Neural progenitor cell (in vitro differentiated cells): ENCODE data around the gene DLG3. TPM values are rescaled to one million over a fixed set of nuclear protein-coding genes. Genes with fewer than 3 reads are reported as not detected.

Experiments used
- DNase-seq: peaks from one replicate; pipeline ENCODE4 v3.0.0-alpha.2; 2016; ENCODE audit warnings: low spot score
- H2AFZ ChIP-seq: fragments of 200-600 bp; sonication (generic); replicated peaks from 2 replicates; pipeline ENCODE4 v1.6.1; 2016; ENCODE audit warnings: antibody characterized with exemption
- H3F3A ChIP-seq: fragments of 200-600 bp; sonication (generic); 2 replicates; pipeline ENCODE4 v1.6.1; 2016; ENCODE audit warnings: antibody characterized with exemption, low read depth
- H3K27ac ChIP-seq: fragments of 200-600 bp; sonication (generic); 2 replicates; pipeline ENCODE4 v1.5.1; 2016; ENCODE audit warnings: mild to moderate bottlenecking
- H3K27me3 ChIP-seq: fragments of 200-600 bp; sonication (generic); 2 replicates; pipeline ENCODE4 v1.6.1; 2016; ENCODE audit warnings: mild to moderate bottlenecking, moderate library complexity
- H3K36me3 ChIP-seq: fragments of 200-600 bp; sonication (generic); 2 replicates; pipeline ENCODE4 v1.5.1; 2016
- H3K4me1 ChIP-seq: fragments of 200-600 bp; sonication (generic); 2 replicates; pipeline ENCODE4 v1.6.1; 2016; ENCODE audit warnings: mixed run types
- H3K4me2 ChIP-seq: fragments of 200-600 bp; sonication (generic); 2 replicates; pipeline ENCODE4 v1.6.1; 2016
- H3K4me3 ChIP-seq: fragments of 200-600 bp; sonication (generic); 2 replicates; pipeline ENCODE4 v1.5.1; 2016
- H3K79me2 ChIP-seq: fragments of 200-600 bp; sonication (generic); 2 replicates; pipeline ENCODE4 v1.6.1; 2016; ENCODE audit warnings: low read depth
- H3K9ac ChIP-seq: fragments of 200-600 bp; sonication (generic); 2 replicates; pipeline ENCODE4 v1.6.1; 2016
- H3K9me3 ChIP-seq: fragments of 200-600 bp; sonication (generic); 2 replicates; pipeline ENCODE4 v1.5.1; 2016; ENCODE audit warnings: low read depth
- H4K20me1 ChIP-seq: fragments of 200-600 bp; sonication (generic); 2 replicates; pipeline ENCODE4 v1.6.1; 2016; ENCODE audit warnings: low read depth
- H3K27ac Mint-ChIP-seq: 3 replicates; pipeline ENCODE4 v1.8.0; 2021; ENCODE audit warnings: mixed read lengths
- H3K27me3 Mint-ChIP-seq: 2 replicates; pipeline ENCODE4 v1.8.0; 2022; ENCODE audit warnings: low read depth, mild to moderate bottlenecking, inconsistent platforms, moderate library complexity, mixed read lengths; ENCODE audit not compliant: insufficient read depth
- H3K36me3 Mint-ChIP-seq: 3 replicates; pipeline ENCODE4 v1.8.0; 2021; ENCODE audit warnings: mixed read lengths
- H3K4me1 Mint-ChIP-seq: 3 replicates; pipeline ENCODE4 v1.8.0; 2021; ENCODE audit warnings: mixed read lengths
- H3K4me3 Mint-ChIP-seq: 3 replicates; pipeline ENCODE4 v1.8.0; 2021; ENCODE audit warnings: mild to moderate bottlenecking, moderate library complexity, mixed read lengths
- H3K9me3 Mint-ChIP-seq: 3 replicates; pipeline ENCODE4 v1.8.0; 2020; ENCODE audit warnings: mixed read lengths
- EZH2 ChIP-seq: fragments of 200-600 bp; sonication (generic); IDR thresholded peaks from 2 replicates; pipeline ENCODE4 v1.6.1; 2017; ENCODE audit warnings: antibody characterized with exemption, mild to moderate bottlenecking, moderate library complexity
- EZH2phosphoT487 ChIP-seq: fragments of 200-600 bp; sonication (generic); IDR thresholded peaks from 2 replicates; pipeline ENCODE4 v1.6.1; 2017; ENCODE audit warnings: antibody characterized with exemption
- total RNA-seq: library from RNA; depleted of rRNA; stranded (reverse); fragments of >200 nt; gene quantifications from 2 replicates; pipeline ENCODE4 v1.2.3, GENCODE V29; 2015; ENCODE audit warnings: low replicate concordance
- TF ChIP-seq, protein P1 (sequence below): fragments of 200-600 bp; sonication (generic); IDR thresholded peaks from 2 replicates; pipeline ENCODE4 v1.5.1; 2017; ENCODE audit warnings: antibody characterized with exemption, mild to moderate bottlenecking

DLG3 gene
- total RNA-seq, 1 donor from 2014 or later = 90.5 TPM

DNA sequence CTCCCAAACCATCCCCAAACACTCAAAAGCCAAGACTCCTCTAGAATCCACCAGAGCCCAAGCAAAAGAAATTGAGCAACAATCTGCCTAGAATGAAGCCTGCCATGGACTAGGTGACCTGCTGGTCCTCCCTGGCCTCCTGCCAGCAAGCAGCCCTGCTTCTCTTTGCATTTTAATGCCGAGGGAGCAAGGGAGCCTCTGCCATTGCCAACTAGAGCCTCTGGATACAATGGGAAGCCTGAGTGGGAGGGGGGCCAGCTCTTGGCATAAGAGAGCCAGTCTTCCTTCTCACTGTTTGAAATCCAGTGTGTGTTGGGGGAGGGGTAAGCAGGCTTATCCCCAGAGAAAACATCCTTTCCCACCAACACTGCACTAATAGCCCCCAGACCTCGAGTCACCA lies 23.0 kb upstream of the DLG3 start:
- Histone ChIP-seq H3K9ac (no peak overlapping the region), H3K36me3 (no peaks in the 10 kb centered on the region), H3K4me2 (no peak overlapping the region), H2AFZ (no peak overlapping the region), H4K20me1 (no peaks in the 10 kb centered on the region), H3K4me1 (peaks cover 4% of the 10 kb centered on the region), H3K4me3 (no peak overlapping the region), H3K79me2 (no peaks in the 10 kb centered on the region), H3K9me3 (no peaks in the 10 kb centered on the region), H3F3A (peaks cover 15% of the 10 kb centered on the region), H3K27ac (no peak overlapping the region), H3K27me3 (no peaks in the 10 kb centered on the region)
- Mint-ChIP-seq H3K4me1 (peaks cover 39% of the 10 kb centered on the region), H3K27ac (peak overlapping the region; percentile 77), H3K4me3 (peak overlapping the region; percentile 9), H3K36me3 (peaks cover 2% of the 10 kb centered on the region), H3K27me3 (peaks cover 10% of the 10 kb centered on the region), H3K9me3 (peaks cover 2% of the 10 kb centered on the region)
- peak; percentile 21 for DNase-seq
- TF ChIP-seq EZH2 (no peak), EZH2phosphoT487 (no peak)
- TF ChIP-seq, protein P1, sequence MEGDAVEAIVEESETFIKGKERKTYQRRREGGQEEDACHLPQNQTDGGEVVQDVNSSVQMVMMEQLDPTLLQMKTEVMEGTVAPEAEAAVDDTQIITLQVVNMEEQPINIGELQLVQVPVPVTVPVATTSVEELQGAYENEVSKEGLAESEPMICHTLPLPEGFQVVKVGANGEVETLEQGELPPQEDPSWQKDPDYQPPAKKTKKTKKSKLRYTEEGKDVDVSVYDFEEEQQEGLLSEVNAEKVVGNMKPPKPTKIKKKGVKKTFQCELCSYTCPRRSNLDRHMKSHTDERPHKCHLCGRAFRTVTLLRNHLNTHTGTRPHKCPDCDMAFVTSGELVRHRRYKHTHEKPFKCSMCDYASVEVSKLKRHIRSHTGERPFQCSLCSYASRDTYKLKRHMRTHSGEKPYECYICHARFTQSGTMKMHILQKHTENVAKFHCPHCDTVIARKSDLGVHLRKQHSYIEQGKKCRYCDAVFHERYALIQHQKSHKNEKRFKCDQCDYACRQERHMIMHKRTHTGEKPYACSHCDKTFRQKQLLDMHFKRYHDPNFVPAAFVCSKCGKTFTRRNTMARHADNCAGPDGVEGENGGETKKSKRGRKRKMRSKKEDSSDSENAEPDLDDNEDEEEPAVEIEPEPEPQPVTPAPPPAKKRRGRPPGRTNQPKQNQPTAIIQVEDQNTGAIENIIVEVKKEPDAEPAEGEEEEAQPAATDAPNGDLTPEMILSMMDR = no peak

DNA sequence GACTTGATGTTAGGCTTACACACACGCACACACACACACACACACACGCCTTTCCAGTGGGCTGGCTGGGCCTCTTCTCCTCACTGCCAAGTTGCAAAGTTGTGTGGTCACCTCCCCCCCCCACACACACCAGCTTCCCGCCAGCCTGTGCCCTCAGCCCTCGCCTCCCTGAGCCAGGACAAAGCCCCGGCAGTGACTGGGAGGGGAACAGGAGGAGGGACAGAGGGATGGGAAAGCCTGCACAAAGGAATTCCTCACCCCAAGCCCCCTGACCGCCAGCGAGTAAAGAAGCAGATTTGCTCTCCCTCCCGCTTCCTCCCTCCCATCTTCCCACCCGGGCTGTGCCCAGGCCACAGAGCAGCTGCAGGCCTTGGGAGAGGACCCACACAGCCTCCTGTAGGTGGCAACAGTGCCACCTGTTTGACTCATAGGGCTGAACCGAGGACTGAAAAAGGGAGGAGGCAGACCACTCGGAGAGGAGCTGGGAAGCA lies 21.7 kb upstream of the DLG3 start, which contains the start of gene GDPD2:
TSS of gene GDPD2 (plus strand) at position 464 of the 491 bp plus-strand sequence. CDS start 1,671 bp downstream, outside the sequence.
- H3K9me3 Mint-ChIP-seq = peaks cover 2% of the 10 kb centered on the region
- Histone ChIP-seq H4K20me1 (no peaks in the 10 kb centered on the region), H3K79me2 (no peaks in the 10 kb centered on the region), H2AFZ (no peak within 1 kb of the TSS), H3K9ac (no peak within 1 kb of the TSS), H3K27me3 (no peaks in the 10 kb centered on the region), H3K36me3 (no peaks in the 10 kb centered on the region), H3K27ac (no peak within 1 kb of the TSS), H3K4me1 (peaks cover 4% of the 10 kb centered on the region), H3F3A (peaks cover 15% of the 10 kb centered on the region), H3K4me3 (peak within 1 kb of the TSS; percentile 39), H3K4me2 (peak within 1 kb of the TSS; percentile 60), H3K9me3 (no peaks in the 10 kb centered on the region)
- H3K27me3 Mint-ChIP-seq = peaks cover 10% of the 10 kb centered on the region
- H3K36me3 Mint-ChIP-seq = peaks cover 2% of the 10 kb centered on the region
- DNase-seq = peak; percentile 89
- TF ChIP-seq EZH2 = no peak
- TF ChIP-seq, protein P1 = peak; percentile 53
- peak within 1 kb of the TSS; percentile 89 for H3K4me3 Mint-ChIP-seq
- H3K4me1 Mint-ChIP-seq = peaks cover 38% of the 10 kb centered on the region
- peak within 1 kb of the TSS; percentile 99 for H3K27ac Mint-ChIP-seq

DNA sequence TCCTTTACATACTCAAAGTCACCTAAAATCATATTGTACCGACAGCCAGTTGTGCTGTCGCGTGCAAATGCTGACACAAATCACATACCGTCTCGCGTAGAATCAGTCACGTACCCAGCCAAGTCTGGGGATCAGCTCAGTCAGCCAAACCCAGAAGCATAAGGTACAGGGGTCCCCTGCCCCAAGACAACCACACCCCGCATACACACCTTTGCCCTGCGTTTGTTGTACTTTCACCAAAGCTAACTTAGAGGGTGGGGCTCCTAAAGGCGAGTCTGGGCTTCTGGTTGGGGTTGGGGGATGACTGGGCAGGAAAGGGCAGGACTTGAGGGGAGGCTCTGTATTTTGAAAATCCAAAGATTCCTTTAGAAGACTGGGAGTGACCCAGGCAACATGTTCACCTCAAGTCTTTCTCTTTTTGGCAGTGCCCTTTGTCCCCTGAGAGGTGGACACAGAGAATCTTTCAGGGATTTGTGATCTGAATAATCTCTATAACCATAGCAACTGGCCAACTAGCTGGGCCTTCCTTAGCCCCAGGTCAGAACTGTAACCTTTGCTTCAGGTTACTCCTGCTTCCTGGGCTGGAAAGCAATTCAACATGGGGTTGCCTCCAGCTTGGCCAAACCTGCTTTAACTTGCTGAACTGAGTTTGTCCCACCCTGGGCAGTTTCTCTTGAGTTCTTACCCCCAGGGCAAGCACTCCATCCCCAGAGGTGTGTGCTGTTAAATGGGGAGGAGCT lies 20.5 kb upstream of the DLG3 start:
- Histone ChIP-seq H2AFZ (no peak overlapping the region), H3F3A (peaks cover 15% of the 10 kb centered on the region), H3K79me2 (no peaks in the 10 kb centered on the region), H3K27me3 (no peaks in the 10 kb centered on the region), H4K20me1 (no peaks in the 10 kb centered on the region), H3K27ac (no peak overlapping the region), H3K4me3 (peak overlapping the region; percentile 39), H3K4me1 (peaks cover 4% of the 10 kb centered on the region), H3K9ac (no peak overlapping the region), H3K4me2 (peak overlapping the region; percentile 60), H3K36me3 (no peaks in the 10 kb centered on the region), H3K9me3 (no peaks in the 10 kb centered on the region)
- TF ChIP-seq EZH2phosphoT487 = no peak
- TF ChIP-seq, protein P1 = no peak
- TF ChIP-seq EZH2 = no peak
- peak overlapping the region; percentile 99 for H3K27ac Mint-ChIP-seq
- DNase-seq = no peak
- peaks cover 10% of the 10 kb centered on the region for H3K27me3 Mint-ChIP-seq
- peaks cover 30% of the 10 kb centered on the region for H3K4me1 Mint-ChIP-seq
- peaks cover 2% of the 10 kb centered on the region for H3K9me3 Mint-ChIP-seq
- peak overlapping the region; percentile 89 for H3K4me3 Mint-ChIP-seq
- peaks cover 2% of the 10 kb centered on the region for H3K36me3 Mint-ChIP-seq
